Myocyte (in vitro differentiated cells): Measurements from ENCODE around the gene ATG9A. TPM values are rescaled to one million over a fixed set of nuclear protein-coding genes. Genes with fewer than 3 reads are reported as not detected.
"Not testable (repeated sequence)": the region's sequence is repeated elsewhere in the genome, so short reads cannot be mapped to it uniquely, and the experiment has no call there.

Source experiments
- DNase-seq: peaks from one replicate; pipeline ENCODE4 v3.0.0-alpha.2; 2012; ENCODE audit warnings: low read depth
- total RNA-seq: library from RNA; depleted of rRNA; stranded (reverse); fragments of >200 nt; gene quantifications from 2 replicates; pipeline ENCODE4 v1.2.3, GENCODE V29; 2014

Gene ATG9A
- total RNA-seq, 1 donor from 2014 or later: 97.6 TPM

DNA sequence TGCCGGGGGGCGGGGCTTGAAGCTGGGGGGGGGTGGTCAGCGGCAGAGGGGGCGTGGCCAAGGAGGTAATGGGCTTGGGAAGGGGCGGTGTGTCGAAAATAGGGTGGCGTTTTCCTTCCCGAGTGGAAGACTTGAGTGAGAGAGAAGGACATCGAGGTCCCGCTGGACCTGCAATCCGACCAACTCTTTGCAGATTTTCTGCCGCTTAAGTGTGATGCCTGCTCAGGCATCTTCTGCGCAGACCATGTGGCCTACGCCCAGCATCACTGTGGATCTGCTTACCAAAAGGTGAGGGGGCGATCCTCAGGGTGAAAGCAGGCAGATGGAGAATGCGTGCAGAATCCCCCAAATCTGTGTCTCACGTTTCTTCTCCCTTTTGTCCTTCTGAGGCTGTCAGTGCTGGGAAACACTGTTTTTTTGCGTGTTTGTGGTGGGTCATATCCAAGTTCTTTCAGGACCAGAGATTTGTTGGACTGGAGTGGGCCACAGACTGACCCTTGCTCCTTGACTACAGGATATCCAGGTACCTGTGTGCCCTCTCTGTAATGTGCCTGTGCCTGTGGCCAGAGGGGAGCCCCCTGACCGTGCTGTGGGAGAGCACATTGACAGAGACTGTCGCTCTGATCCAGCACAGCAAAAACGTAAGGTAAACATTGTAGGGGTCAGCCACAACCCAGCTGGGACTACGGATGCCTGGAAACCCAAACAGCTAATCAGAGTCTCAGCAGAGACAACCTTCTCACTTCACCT is 22.1 kb downstream of the ATG9A start:
- no peak for DNase-seq

DNA sequence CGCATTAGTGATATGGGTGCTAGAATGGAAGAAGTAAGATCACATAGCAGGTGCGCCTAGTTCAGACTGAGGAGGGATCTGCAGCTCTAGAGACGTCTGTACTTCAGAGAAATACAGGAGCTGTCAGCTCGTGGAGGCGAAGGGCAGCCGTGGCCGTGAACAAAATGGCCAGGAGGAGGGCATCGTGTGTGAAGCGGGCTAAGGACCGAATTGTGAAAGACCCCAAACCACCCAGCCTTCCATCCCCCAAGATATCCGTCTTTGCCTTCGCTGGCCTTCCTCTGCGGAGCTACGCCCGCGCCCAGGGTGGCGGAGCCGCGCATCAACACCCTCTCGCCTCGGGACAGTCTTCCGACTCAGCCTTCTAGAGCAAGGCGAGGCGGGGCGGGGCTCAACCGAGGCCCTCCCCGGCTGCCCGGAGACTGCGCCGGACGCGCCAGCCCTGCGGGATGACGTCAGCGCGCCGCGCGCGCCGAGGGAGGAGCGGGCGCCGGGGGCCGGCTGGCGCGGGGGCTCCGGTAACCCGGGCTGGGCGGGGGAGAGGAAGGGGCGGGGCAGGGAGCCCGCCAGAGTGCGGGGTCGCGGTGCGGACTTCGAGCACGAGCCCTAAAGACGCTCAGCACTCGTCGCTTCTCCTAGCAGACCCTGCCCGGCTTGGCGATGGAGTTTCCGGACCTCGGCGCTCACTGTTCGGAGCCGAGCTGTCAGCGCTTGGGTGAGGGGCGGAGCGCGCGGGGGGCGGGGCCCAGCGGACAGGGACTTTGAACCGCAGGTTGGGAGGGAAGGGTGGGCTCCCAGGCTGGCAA is 22.9 kb downstream of the ATG9A start, which contains the start of gene ZFAND2B:
ZFAND2B (plus strand) TSS at position 455 of the 806 bp plus-strand sequence; CDS start at position 661, 206 bp downstream.
- peak; percentile 95 for DNase-seq

DNA sequence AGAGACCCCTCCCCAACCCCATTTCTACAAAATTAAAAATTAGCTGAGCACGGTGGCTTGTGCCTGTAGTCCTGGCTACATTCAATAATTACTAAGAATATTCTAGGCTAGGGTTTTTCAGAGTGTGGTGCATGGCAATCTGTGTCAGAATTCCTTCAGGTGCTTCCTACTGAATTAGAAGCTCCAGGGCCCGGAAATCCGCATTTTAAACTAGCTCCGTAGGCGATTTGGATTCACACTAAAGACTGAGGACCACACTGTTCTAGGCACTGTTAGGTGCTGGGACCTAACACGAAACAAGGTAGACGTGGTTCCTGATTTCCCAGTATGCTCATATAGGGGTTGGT is 23.5 kb downstream of the ATG9A start:
- no peak for DNase-seq

DNA sequence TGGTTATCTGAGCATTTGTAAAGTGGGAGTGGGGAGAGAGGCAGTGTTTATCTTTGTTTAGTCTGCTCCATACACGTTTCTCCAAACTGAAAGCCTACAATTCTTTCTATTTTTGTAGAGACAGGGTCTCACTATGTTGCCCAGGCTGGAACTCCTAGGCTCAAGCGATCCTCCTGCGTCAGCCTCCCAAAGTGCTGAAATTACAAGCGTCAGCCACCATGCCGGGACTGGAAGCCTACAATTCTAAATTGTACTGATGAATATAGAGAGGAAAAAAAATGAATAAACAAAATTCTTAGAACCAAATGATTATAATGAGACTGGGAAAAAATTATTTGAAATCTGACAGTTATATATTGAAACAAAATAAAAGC is 24.3 kb downstream of the ATG9A start:
- no peak for DNase-seq

DNA sequence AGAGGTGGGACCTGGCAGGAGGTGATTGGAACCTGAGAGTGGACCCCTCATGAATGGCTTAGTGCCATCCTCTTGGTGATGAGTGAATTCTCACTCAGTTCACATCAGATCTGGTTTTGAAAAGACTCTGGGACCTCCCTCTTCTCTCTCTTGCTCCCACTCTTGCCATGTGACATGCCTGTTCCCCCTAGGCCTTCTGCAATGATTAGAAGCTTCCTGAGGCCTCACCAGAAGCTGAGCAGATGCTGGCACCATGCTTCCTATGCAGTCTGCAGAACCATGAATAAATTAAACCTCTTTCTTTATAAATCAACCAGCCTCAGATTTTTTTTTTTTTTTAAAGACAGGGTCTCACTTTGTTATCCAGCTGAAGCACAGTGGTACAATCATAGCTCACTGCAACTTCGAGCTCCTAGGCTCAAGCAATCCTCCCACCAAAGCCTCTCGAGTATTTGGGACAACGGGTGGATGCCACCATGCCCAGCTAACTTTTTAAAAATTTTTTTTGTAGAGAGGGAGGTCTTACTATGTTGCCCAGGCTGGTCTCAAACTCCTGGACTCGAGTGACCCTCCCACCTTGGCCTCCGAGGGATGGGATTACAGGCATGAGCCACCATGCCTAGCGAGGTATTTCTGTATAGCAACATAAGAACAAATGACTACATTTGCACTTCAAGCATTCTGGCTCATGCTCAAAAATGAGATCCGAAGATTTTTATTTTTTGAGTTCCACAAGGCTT is 24.8 kb downstream of the ATG9A start:
- DNase-seq: no peak

DNA sequence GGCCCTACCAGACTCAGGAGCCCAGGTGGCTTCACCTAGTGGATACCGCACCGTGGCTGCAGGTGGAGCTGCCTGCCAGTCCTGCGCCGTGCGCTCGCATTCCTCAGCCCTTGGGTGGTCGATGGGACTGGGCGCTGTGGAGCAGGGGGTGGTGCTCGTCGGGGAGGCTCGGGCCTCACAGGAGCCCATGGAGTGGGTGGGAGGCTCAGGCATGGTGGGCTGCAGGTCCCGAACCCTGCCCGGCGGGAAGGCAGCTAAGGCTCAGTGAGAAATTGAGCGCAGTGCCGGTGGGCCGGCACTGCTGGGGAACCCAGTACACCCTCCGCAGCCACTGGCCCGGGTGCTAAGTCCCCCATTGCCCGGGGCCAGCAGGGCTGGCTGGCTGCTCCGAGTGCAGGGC is 28.1 kb downstream of the ATG9A start:
- DNase-seq: not testable (repeated sequence)

DNA sequence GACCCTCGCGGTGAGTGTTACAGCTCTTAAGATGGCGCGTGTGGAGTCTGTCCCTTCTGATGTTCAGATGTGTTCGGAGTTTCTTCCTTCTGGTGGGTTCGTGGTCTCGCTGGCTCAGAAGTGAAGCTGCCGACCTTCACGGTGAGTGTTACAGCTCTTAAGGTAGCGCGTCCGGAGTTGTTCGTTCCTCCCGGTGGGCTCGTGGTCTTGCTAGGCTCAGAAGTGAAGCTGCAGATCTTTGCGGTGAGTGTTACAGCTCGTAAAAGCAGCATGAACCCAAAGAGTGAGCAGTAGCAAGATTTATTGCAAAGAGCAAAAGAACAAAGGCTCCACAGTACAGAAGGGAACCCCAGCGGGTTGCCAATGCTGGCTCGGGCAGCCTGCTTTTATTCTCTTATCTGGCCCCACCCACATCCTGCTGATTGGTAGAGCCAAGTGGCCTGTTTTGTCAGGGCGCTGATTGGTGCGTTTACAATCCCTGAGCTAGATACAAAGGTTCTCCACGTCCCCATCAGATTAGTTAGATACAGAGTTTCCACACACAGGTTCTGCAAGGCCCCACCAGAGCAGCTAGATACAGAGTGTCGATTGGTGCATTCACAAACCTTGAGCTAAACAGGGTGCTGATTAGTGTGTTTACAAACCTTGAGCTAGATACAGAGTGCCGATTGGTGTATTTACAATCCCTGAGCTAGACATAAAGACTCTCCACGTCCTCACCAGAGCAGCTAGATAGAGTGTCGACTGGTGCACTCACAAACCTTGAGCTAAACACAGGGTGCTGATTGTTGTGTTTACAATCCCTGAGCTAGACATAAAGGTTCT is 28.7 kb downstream of the ATG9A start:
- DNase-seq: not testable (repeated sequence)

DNA sequence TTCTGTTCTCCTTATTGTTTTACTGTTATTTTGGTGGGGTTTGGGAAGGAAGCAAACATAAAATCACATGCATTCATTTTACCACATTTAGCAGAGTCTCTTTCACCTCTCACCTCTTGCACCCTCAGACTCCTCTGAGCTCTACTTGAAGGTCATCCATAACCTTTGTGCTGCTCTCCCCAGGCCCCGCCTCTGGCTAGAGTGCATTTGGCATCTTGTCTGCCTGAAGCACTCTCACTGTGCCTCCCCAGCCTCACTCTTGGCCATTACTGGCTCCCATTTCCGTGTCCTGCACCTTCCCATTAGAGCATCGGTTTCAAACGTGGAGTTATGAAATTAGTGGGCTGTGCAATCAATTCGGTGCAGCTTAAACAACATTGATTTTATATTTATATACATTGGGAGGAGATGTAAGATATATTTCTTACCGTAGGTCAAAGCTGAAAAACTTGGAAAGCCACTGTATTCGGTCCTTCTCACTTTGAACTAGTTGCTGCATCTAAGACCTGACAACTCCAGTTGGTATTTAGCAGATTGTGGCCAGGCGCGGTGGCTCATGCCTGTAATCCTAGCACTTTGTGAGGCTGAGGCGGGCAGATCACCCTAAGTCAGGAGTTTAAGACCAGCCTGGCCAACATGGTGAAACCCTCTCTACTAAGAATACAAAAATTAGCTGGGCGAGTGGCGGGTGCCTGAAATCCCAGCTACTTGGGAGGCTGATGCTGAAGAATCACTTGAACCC is 29.8 kb downstream of the ATG9A start:
- no peak for DNase-seq

DNA sequence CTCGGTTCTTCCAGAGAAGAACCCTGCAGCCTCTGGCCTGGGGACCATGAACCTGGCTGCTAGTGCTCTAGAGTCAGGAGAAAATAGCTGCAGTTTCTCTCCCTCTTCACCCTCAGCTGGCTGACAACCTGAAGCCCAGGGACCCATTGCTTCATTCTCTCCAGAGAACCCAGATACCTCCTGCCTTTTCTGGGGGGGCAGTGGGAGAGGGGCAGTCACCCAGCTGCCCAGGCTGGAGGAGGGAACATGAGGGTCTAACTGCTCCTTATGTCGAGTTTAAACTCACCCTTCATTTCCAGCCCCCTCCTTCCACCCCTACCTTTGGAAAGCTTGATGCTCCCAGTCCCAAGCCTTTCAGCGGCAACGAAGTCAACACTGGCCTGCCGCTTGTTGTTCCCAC is 30.5 kb downstream of the ATG9A start:
- no peak for DNase-seq

DNA sequence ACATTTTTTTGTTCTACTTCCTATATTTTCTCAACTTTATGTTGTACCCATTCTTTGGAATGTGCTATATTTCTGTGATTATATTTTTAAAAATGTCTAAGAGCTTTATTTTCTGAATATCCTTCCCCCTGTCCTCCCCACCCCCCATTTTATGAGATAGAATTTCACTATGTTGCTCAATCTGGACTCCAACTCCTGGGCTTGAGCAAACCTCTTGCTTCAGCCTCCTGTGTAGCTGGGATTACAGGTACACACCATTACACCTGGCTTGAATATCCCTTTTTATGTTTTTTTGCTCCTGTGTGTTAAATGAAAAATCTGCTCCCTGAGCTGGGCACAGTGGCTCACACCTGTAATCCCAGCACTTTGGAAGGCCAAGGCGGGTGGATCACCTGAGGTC is 32.0 kb downstream of the ATG9A start:
- no peak for DNase-seq

DNA sequence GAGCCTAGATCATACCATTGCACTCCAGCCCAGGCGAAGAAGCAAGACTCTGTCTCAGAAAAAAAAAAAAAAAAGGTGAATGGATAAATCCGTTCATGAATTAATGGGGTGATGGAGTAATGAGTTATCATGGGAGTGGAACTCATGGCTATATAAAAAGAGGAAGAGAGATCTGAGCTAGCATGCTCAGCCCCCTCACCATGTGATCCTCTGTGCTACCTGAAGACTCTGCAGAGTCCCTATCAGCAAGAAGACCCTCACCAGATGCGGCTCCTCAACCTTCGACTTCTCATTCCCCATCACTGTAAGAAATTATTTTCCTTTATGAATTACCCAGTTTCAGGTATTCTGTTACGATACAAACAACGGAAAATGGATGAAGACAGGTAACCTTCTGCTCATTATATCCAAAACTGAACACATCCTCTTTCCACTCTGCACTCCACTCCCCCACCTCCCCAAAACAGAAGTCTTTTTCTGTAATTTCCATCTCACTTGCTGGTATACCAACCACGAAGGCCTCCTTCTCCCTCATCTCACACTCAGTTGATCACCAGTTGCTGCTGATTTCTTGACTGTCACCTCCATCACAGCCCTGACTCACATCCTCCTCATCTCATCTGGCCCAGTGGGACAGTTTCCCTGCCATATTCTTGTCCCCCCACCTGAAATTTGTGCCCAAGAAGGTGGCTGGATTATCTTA is 42.5 kb downstream of the ATG9A start:
- no peak for DNase-seq

DNA sequence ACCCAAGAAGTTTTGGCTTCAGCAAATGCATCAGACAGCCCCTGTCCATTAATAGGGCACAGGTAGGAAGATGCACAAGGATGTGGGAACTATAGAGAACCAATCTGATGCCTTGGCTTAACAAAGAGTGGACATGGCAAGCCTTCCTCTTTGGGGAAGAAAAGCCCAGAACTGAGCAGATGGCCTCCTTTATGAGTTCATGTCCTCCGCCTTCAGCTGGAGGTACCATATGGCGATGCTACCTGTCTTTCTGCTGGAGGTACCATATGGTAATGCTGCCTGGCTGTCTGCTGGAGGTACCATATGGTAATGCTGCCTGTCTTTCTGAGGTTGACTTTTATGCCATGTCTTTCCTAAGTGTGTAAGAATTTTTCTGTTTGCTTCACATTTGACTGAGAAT is 45.3 kb downstream of the ATG9A start:
- DNase-seq: no peak

DNA sequence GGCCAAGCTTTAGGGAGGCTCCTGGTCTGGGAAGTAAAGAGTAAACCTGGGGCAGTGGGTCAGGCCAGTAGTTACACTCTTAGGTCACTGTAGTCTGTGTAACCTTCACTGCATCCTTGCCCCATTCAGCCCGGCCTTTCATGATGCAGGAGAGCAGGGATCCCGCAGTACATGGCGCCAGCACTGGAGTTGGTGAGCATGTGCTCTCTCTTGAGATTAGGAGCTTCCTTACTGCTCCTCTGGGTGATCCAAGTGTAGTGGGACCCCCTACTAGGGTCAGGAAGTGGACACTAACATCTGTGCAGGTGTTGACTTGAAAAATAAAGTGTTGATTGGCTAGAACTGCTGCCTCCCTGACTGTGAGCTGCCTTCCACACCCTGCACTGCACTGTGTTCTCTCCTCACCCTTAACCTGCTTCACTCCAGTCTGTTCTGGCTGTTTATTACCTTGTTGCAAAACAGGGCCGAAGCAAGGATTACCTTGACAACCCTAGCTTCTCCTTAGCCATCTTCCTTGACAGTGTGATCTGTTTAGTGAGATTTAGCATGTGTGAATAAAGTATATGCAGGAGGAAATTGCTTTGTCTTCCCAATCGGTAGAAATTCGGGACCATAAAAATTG is 46.2 kb downstream of the ATG9A start:
- no peak for DNase-seq

DNA sequence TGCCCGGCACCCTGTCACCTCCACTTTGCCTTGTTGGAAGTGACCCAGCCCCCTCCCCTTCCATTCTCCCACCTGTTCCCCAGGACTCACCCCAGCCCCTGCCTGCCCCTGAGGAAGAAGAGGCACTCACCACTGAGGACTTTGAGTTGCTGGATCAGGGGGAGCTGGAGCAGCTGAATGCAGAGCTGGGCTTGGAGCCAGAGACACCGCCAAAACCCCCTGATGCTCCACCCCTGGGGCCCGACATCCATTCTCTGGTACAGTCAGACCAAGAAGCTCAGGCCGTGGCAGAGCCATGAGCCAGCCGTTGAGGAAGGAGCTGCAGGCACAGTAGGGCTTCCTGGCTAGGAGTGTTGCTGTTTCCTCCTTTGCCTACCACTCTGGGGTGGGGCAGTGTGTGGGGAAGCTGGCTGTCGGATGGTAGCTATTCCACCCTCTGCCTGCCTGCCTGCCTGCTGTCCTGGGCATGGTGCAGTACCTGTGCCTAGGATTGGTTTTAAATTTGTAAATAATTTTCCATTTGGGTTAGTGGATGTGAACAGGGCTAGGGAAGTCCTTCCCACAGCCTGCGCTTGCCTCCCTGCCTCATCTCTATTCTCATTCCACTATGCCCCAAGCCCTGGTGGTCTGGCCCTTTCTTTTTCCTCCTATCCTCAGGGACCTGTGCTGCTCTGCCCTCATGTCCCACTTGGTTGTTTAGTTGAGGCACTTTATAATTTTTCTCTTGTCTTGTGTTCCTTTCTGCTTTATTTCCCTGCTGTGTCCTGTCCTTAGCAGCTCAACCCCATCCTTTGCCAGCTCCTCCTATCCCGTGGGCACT is 46.9 kb downstream of the ATG9A start:
- no peak for DNase-seq

DNA sequence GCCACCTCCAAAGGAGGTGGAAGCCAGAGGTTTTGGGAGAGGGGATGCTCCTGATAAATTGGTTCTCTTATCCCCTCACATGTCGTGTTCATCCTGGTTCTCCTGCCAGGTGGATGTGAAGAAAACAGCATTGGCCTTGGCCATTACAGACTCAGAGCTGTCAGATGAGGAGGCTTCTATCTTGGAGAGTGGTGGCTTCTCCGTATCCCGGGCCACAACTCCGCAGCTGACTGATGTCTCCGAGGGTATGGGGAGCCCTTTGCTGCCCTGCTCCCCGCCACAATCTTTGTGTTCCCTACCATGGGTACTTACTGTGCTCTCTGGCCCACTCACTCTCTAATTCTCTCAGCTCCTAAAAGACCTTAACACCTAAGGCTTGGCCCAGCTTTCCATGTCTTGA is 47.9 kb downstream of the ATG9A start:
- no peak for DNase-seq

DNA sequence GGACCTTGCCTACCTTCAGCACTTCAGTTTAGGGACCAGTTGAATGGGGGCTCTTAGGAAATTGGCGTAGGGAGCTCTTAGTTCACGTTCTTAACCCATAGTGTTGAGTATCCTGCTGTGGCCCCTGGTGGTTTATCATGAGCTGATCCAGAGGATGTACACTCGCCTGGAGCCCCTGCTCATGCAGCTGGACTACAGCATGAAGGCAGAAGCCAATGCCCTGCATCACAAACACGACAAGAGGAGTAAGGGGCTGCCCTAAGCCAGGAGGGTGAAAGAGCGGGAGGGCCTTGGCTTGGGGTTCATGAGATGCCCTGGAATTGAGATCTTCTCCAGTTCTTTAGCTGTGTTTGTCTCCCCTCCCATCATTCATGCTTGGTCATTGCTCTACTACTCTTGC is 48.5 kb downstream of the ATG9A start:
- no peak for DNase-seq

DNA sequence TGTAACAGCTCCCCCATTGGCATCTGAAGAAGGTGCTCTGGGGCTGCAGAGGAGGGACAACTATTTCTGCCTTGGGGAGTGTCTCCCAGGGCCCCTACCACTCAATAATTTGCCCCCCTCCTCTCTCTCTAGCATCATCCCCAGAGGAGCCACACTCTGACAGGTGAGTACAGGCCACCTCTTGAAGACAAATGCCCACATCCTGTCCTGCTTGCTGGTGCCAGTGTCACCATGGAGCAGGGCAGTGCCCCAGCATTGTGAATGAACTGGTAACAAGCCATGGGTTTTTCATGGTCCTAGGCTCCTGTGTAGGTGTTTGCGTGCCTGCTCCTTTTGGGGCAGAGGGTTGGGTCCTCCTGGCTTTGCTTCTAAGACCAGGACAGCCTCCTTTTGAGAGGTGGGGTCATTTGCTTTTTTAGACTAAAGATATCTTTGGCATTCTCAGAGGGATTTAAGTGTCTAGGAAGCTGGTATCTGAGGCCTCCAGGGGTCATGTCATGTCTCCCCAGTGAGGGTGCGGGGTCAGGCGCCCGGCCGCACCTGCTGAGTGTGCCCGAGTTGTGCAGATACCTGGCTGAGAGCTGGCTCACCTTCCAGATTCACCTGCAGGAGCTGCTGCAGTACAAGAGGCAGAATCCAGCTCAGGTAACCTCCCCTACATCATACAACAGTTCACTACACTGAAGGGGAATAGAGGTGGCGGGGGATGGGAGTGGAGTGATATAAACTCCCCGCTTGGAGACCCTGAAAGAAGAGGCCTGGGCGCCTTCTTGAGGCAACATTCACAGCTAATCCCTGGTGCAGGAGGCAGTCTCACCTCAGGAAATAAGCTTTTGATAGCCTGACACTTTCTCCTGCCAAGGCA is 49.6 kb downstream of the ATG9A start:
- DNase-seq: no peak
